GM23338 (cell line): ENCODE data around the gene LEMD2. TPM values are rescaled to one million over a fixed set of nuclear protein-coding genes. Genes with fewer than 3 reads are reported as not detected.

Experiments
- ATAC-seq: fragments of 200-7000 bp; cut with Tn5 transposase; 3 replicates; pipeline ENCODE4 v1.9.1; 2020
- DNase-seq: peaks from one replicate; pipeline ENCODE4 v3.0.0-alpha.2; 2015; ENCODE audit warnings: low spot score
- H2AFZ ChIP-seq: fragments of 200-600 bp; sonication (generic); 2 replicates; pipeline ENCODE4 v1.8.0; 2016; ENCODE audit warnings: antibody characterized with exemption, mild to moderate bottlenecking, moderate library complexity
- H3F3A ChIP-seq: fragments of 200-600 bp; sonication (generic); replicated peaks from 2 replicates; pipeline ENCODE4 v1.8.0; 2017; ENCODE audit warnings: antibody characterized with exemption, mixed run types, low read depth
- H3K27ac ChIP-seq: fragments of 200-600 bp; sonication (generic); 2 replicates; pipeline ENCODE4 v1.6.1; 2016; ENCODE audit warnings: low read depth
- H3K27me3 ChIP-seq: fragments of 200-600 bp; sonication (generic); 2 replicates; pipeline ENCODE4 v1.8.0; 2016; ENCODE audit warnings: mild to moderate bottlenecking, mixed run types, moderate library complexity; ENCODE audit not compliant: insufficient read depth
- H3K36me3 ChIP-seq: fragments of 200-600 bp; sonication (generic); 2 replicates; pipeline ENCODE4 v1.8.0; 2016; ENCODE audit warnings: mild to moderate bottlenecking; ENCODE audit not compliant: insufficient read depth
- H3K4me1 ChIP-seq: fragments of 200-600 bp; sonication (generic); 2 replicates; pipeline ENCODE4 v1.8.0; 2016; ENCODE audit warnings: mild to moderate bottlenecking, moderate library complexity; ENCODE audit not compliant: insufficient read depth
- H3K4me2 ChIP-seq: fragments of 200-600 bp; sonication (generic); 2 replicates; pipeline ENCODE4 v1.7.1; 2017; ENCODE audit warnings: mixed run types
- H3K4me3 ChIP-seq: fragments of 200-600 bp; sonication (generic); 2 replicates; pipeline ENCODE4 v1.6.1; 2016; ENCODE audit warnings: mixed run types
- H3K79me2 ChIP-seq: fragments of 200-600 bp; sonication (generic); replicated peaks from 2 replicates; pipeline ENCODE4 v1.8.0; 2017; ENCODE audit warnings: mild to moderate bottlenecking; ENCODE audit not compliant: insufficient read depth
- H3K9me2 ChIP-seq: fragments of 200-600 bp; sonication (generic); 2 replicates; pipeline ENCODE4 v1.8.0; 2017; ENCODE audit not compliant: insufficient read depth
- H4K20me1 ChIP-seq: fragments of 200-600 bp; sonication (generic); replicated peaks from 2 replicates; pipeline ENCODE4 v1.8.0; 2017; ENCODE audit warnings: mild to moderate bottlenecking; ENCODE audit not compliant: insufficient read depth
- H3K27ac Mint-ChIP-seq: 2 replicates; pipeline ENCODE4 v1.8.0; 2020; ENCODE audit warnings: inconsistent platforms, mild to moderate bottlenecking, moderate library complexity, mixed read lengths
- H3K27me3 Mint-ChIP-seq: 3 replicates; pipeline ENCODE4 v1.8.0; 2022; ENCODE audit warnings: low read depth, mild to moderate bottlenecking, moderate library complexity, mixed read lengths, inconsistent platforms; ENCODE audit not compliant: insufficient read depth, poor library complexity
- H3K36me3 Mint-ChIP-seq: 3 replicates; pipeline ENCODE4 v1.8.0; 2021; ENCODE audit warnings: low read depth, mild to moderate bottlenecking, inconsistent platforms, moderate library complexity, mixed read lengths
- H3K4me1 Mint-ChIP-seq: 3 replicates; pipeline ENCODE4 v1.8.0; 2020; ENCODE audit warnings: mild to moderate bottlenecking, inconsistent platforms, mixed read lengths
- H3K4me3 Mint-ChIP-seq: 3 replicates; pipeline ENCODE4 v1.8.0; 2021; ENCODE audit warnings: moderate library complexity, mild to moderate bottlenecking, inconsistent platforms, mixed read lengths
- H3K9me3 Mint-ChIP-seq: 3 replicates; pipeline ENCODE4 v1.8.0; 2020; ENCODE audit warnings: moderate library complexity, mild to moderate bottlenecking, inconsistent platforms, mixed read lengths
- CREB1 ChIP-seq: fragments of 250-450 bp; sonication (Bioruptor Pico); IDR thresholded peaks from 2 replicates; pipeline ENCODE4 v1.5.0; 2020; ENCODE audit warnings: low read depth, mild to moderate bottlenecking, moderate library complexity
- CTCF ChIP-seq, 2 experiments: fragments of 200-600 bp in 1 of 2; sonication (generic) in 1 of 2; conservative IDR thresholded peaks; 2 replicates each; pipeline versions ENCODE4 v1.5.1 to v1.6.1; 2016 to 2017; ENCODE audit warnings: antibody characterized with exemption in 2 of 2, low read depth in 2 of 2, mild to moderate bottlenecking in 2 of 2, moderate library complexity in 1 of 2
- NANOG ChIP-seq: IDR thresholded peaks from 2 replicates; pipeline ENCODE4 v1.6.1; 2016; ENCODE audit warnings: antibody characterized with exemption, borderline replicate concordance
- POLR2AphosphoS5 ChIP-seq: IDR thresholded peaks from 2 replicates; pipeline ENCODE4 v1.6.1; 2016; ENCODE audit warnings: antibody characterized with exemption, low read depth
- ZNF114 ChIP-seq: fragments of 250-450 bp; sonication (Bioruptor Pico); IDR thresholded peaks from 2 replicates; pipeline ENCODE4 v1.5.0; 2020; ENCODE audit warnings: mild to moderate bottlenecking, moderate library complexity
- ZNF331 ChIP-seq: fragments of 250-450 bp; sonication (Bioruptor Pico); IDR thresholded peaks from 2 replicates; pipeline ENCODE4 v1.5.0; 2020; ENCODE audit warnings: low read depth, mild to moderate bottlenecking, moderate library complexity
- polyA plus RNA-seq: library from polyadenylated mRNA; unstranded; fragments of >200 nt; fragmentation: Nextera tagmentation; extraction: Ambion mirVana; gene quantifications from 2 replicates; pipeline ENCODE4 v1.2.1, GENCODE V29; 2016
- total RNA-seq: library from RNA; depleted of rRNA; stranded (reverse); fragments of >200 nt; shearing (Covaris generic); gene quantifications from 2 replicates; pipeline ENCODE4 v1.2.3, GENCODE V29; 2014
- TF ChIP-seq, protein P1 (sequence below): IDR thresholded peaks from one replicate; pipeline ENCODE4 v1.6.1; 2018; ENCODE audit warnings: antibody characterized with exemption; ENCODE audit not compliant: unreplicated experiment

LEMD2 gene
- total and polyA plus RNA-seq, 2 experiments from 2014 or later: 28.6 to 64.7 TPM

DNA sequence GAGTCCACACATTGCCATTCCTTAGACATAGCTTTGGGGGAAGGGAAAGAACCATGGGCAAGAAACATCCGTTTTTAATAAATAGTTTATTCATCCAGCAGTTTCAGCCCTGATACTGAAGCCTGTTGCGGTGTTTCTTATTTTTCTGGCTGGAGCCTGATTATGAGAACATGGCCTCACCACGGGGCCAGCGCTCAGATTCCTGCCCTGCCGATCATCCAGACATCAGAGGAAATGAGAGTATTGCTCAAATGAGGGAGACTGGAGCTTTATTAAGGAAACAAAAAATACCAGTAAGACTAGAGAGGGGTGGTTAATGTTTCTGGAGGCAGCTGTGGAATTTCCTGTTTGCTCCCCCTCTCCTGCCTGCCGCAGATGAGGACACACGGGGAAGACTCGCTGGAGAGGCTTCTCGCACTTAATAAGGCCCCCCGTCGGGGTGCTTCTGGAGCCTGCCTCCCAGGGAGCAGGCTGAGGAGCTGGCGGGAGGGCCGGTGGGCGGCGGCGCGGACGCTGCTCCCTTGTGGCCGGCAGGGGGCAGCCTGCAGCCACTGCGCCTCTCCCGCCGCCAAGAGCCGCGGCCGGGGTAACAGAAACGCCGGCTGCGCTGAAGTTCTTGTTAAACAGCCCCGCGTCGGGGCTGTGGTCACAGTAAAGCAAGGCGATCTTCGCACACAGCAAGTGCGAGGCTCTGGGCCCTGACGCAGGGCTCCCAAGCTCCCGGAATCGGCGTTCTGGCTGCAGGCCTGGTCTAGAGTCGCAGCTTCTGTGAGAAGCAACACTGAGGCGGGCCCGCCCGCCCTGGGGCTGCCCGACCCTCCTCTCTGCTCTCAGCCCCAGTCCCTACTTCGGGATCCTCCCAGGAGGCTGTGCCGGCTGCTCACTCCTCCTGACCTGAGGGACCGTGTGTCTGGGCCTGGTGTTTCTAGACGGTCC is 17.5 kb downstream of the LEMD2 start:
- no peaks in the 10 kb centered on the region for H3K79me2 ChIP-seq
- peaks cover 18% of the 10 kb centered on the region for H3F3A ChIP-seq
- peak overlapping the region; percentile 74 for H3K4me2 ChIP-seq
- peaks cover 32% of the 10 kb centered on the region for H3K4me1 ChIP-seq
- Mint-ChIP-seq H3K27ac (no peak overlapping the region; the same call in 1 of the 2 replicates), H3K4me1 (peaks cover 40% of the 10 kb centered on the region), H3K27me3 (peaks cover 14% of the 10 kb centered on the region), H3K36me3 (peaks cover 36% of the 10 kb centered on the region), H3K9me3 (no peaks in the 10 kb centered on the region), H3K4me3 (peak overlapping the region; percentile 17)
- TF ChIP-seq, protein P1, sequence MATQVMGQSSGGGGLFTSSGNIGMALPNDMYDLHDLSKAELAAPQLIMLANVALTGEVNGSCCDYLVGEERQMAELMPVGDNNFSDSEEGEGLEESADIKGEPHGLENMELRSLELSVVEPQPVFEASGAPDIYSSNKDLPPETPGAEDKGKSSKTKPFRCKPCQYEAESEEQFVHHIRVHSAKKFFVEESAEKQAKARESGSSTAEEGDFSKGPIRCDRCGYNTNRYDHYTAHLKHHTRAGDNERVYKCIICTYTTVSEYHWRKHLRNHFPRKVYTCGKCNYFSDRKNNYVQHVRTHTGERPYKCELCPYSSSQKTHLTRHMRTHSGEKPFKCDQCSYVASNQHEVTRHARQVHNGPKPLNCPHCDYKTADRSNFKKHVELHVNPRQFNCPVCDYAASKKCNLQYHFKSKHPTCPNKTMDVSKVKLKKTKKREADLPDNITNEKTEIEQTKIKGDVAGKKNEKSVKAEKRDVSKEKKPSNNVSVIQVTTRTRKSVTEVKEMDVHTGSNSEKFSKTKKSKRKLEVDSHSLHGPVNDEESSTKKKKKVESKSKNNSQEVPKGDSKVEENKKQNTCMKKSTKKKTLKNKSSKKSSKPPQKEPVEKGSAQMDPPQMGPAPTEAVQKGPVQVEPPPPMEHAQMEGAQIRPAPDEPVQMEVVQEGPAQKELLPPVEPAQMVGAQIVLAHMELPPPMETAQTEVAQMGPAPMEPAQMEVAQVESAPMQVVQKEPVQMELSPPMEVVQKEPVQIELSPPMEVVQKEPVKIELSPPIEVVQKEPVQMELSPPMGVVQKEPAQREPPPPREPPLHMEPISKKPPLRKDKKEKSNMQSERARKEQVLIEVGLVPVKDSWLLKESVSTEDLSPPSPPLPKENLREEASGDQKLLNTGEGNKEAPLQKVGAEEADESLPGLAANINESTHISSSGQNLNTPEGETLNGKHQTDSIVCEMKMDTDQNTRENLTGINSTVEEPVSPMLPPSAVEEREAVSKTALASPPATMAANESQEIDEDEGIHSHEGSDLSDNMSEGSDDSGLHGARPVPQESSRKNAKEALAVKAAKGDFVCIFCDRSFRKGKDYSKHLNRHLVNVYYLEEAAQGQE: no peak
- TF ChIP-seq ZNF114 (CRISPR knock-in tag) (no peak), CTCF (conservative IDR thresholded peaks at IDR 0.05; ENCODE audit: low read depth in 2 of 2) (peak; percentile 75 to 87), CREB1 (CRISPR knock-in tag) (0 out of 2 replicates have a peak, but pooled peaks have one; percentile 8), NANOG (no peak)
- peaks cover 3% of the 10 kb centered on the region; the same call in 1 of the 2 replicates for H4K20me1 ChIP-seq
- ATAC-seq (peak; percentile 85), DNase-seq (peak; percentile 96)
- peak overlapping the region; percentile 42; the same call in 1 of the 2 replicates for H3K4me3 ChIP-seq
- no peaks in the 10 kb centered on the region for H3K27me3 ChIP-seq
- H3K27ac ChIP-seq: peak overlapping the region; percentile 90
- H3K36me3 ChIP-seq: peaks cover 8% of the 10 kb centered on the region; the same call in 1 of the 2 replicates
- no peak overlapping the region for H2AFZ ChIP-seq
- no peaks in the 10 kb centered on the region for H3K9me2 ChIP-seq

DNA sequence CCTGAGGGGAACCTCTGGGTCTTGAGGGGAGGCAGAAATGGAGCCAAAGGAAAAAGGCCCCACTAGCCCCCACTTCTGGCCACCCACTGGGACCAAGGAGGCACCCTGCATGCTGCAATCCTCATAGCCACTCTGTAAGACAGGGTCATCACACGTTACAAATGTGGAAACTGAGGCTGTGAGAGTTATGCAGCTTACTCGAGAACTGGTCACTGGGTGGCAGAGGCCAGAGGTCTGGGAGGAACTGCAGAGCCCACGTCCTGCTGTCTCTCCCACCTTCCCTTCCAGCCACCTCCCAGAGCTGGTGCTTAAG is 18.1 kb downstream of the LEMD2 start:
- H3K4me1 ChIP-seq: peaks cover 32% of the 10 kb centered on the region
- DNase-seq: no peak

More for the DNA sequence above, 18.1 kb downstream of the LEMD2 start:
- H3K9me2 ChIP-seq: no peaks in the 10 kb centered on the region
- H3K36me3 ChIP-seq: peaks cover 8% of the 10 kb centered on the region; the same call in 1 of the 2 replicates
- Mint-ChIP-seq H3K27ac (no peak overlapping the region), H3K4me3 (no peak overlapping the region; the same call in 2 of the 3 replicates), H3K9me3 (no peaks in the 10 kb centered on the region), H3K36me3 (peaks cover 29% of the 10 kb centered on the region), H3K4me1 (peaks cover 40% of the 10 kb centered on the region), H3K27me3 (peaks cover 20% of the 10 kb centered on the region)
- H3K79me2 ChIP-seq: no peaks in the 10 kb centered on the region
- peaks cover 18% of the 10 kb centered on the region for H3F3A ChIP-seq
- H3K4me3 ChIP-seq: peak overlapping the region; percentile 42; the same call in 1 of the 2 replicates
- peak overlapping the region; percentile 74 for H3K4me2 ChIP-seq
- TF ChIP-seq ZNF331 (CRISPR knock-in tag) (no peak), POLR2AphosphoS5 (peak; percentile 31)
- H3K27me3 ChIP-seq: no peaks in the 10 kb centered on the region
- peaks cover 3% of the 10 kb centered on the region; the same call in 1 of the 2 replicates for H4K20me1 ChIP-seq
- no peak overlapping the region for H2AFZ ChIP-seq
- no peak for ATAC-seq
- peak overlapping the region; percentile 81 for H3K27ac ChIP-seq
